Prostate gland (tissue), 2 donors: Measurements from ENCODE around the gene RNF175. TPM values are rescaled to one million over a fixed set of nuclear protein-coding genes. Genes with fewer than 3 reads are reported as not detected.

Source experiments
- DNase-seq: peaks from one replicate; pipeline ENCODE4 v3.0.0-alpha.2; 2019; ENCODE audit warnings: low spot score
- H3K27ac ChIP-seq, 2 donors: fragments of 200-600 bp; sonication (generic); 2 replicates each; pipeline ENCODE4 v1.5.1; 2017 to 2019
- H3K27me3 ChIP-seq: fragments of 200-600 bp; sonication (generic); replicated peaks from 2 replicates; pipeline ENCODE4 v1.5.1; 2019; ENCODE audit not compliant: insufficient read depth
- H3K36me3 ChIP-seq, 2 donors: fragments of 200-600 bp; sonication (generic); 1 replicate in 1 of 2; 2 replicates in 1 of 2; pipeline versions ENCODE4 v1.5.1 to v1.8.1; 2017 to 2019
- H3K4me1 ChIP-seq: fragments of 200-600 bp; sonication (generic); replicated peaks from 2 replicates; pipeline ENCODE4 v1.5.1; 2019
- H3K4me3 ChIP-seq, 2 donors: fragments of 200-600 bp; sonication (generic); 2 replicates each; pipeline ENCODE4 v1.5.1; 2017 to 2019
- H3K9me3 ChIP-seq: fragments of 200-600 bp; sonication (generic); 2 replicates; pipeline ENCODE4 v1.5.1; 2017
- CTCF ChIP-seq, 4 experiments: fragments of 200-600 bp in 2 of 4; fragments of 450-650 bp in 2 of 4; sonication (generic) in 2 of 4; IDR thresholded peaks; 1 replicate in 3 of 4; 2 replicates in 1 of 4; pipeline ENCODE4 v1.5.1; 2016 to 2019; ENCODE audit warnings: antibody characterized with exemption in 4 of 4, mild to moderate bottlenecking in 2 of 4, moderate library complexity in 2 of 4
- POLR2A ChIP-seq: fragments of 450-650 bp; IDR thresholded peaks from one replicate; pipeline ENCODE4 v1.6.1; 2016; ENCODE audit warnings: antibody characterized with exemption, mild to moderate bottlenecking
- POLR2AphosphoS5 ChIP-seq: sonication (generic); formaldehyde crosslinking; IDR thresholded peaks from one replicate; pipeline ENCODE4 v1.6.1; 2017; ENCODE audit warnings: antibody characterized with exemption
- WGBS: methylation state at CpG from one replicate; pipeline ENCODE4 v1.1.5; 2018; 5-methylcytosine and 5-hydroxymethylcytosine counted together
- intact Hi-C: fragments of 100-400 bp; cut with DNase I; formaldehyde crosslinking; loops from one replicate; pipeline ENCODE4 v1.14.2; 2022
- total RNA-seq, 2 donors: library from RNA; depleted of rRNA; stranded (reverse); fragments of >200 nt; gene quantifications; one replicate each; pipeline ENCODE4 v1.1.0, GENCODE V29; 2016

Gene RNF175
- total RNA-seq, 2 donors from 2014 or later, result 1.9 TPM; not detected in 1

GRCh38 chr4:153705743-153706468 is 53.9 kb downstream of the RNF175 start:
- H3K27ac ChIP-seq, result no peak overlapping the region
- no peaks in the 10 kb centered on the region for H3K9me3 ChIP-seq
- no peaks in the 10 kb centered on the region for H3K4me1 ChIP-seq
- WGBS, result 83% methylated on average over 2 of the region's 2 CpGs
- intact Hi-C loops, result no loop called here
- H3K27me3 ChIP-seq, result no peaks in the 10 kb centered on the region
- H3K36me3 ChIP-seq, result no peaks in the 10 kb centered on the region
- no peak overlapping the region for H3K4me3 ChIP-seq
- TF ChIP-seq POLR2A (no peak), CTCF (IDR thresholded peaks at IDR 0.05) (no peak), POLR2AphosphoS5 (no peak)
- DNase-seq, result no peak

GRCh38 chr4:153704522-153704921 is 55.3 kb downstream of the RNF175 start:
- WGBS, result 92% methylated on average over 7 of the region's 7 CpGs
- H3K36me3 ChIP-seq, result no peaks in the 10 kb centered on the region
- DNase-seq, result no peak
- TF ChIP-seq POLR2A, result no peak
- TF ChIP-seq POLR2AphosphoS5, result no peak
- TF ChIP-seq CTCF (IDR thresholded peaks at IDR 0.05), result no peak
- no peak overlapping the region for H3K4me3 ChIP-seq
- intact Hi-C loops, result no loop called here
- no peaks in the 10 kb centered on the region for H3K9me3 ChIP-seq
- H3K27me3 ChIP-seq, result no peaks in the 10 kb centered on the region
- H3K27ac ChIP-seq, result no peak overlapping the region
- H3K4me1 ChIP-seq, result no peaks in the 10 kb centered on the region

GRCh38 chr4:153684971-153685371 is 74.9 kb downstream of the RNF175 start:
- Histone ChIP-seq H3K27me3 (no peaks in the 10 kb centered on the region), H3K36me3 (no peaks in the 10 kb centered on the region), H3K9me3 (no peaks in the 10 kb centered on the region), H3K27ac (peak overlapping the region in 1 of 2 donors; percentile 24), H3K4me3 (peak overlapping the region; percentile 42 to 44), H3K4me1 (no peaks in the 10 kb centered on the region)
- TF ChIP-seq CTCF (IDR thresholded peaks at IDR 0.05), result no peak
- TF ChIP-seq POLR2A, result no peak
- no peak for TF ChIP-seq POLR2AphosphoS5
- intact Hi-C loops, result no loop called here
- WGBS, result 10% methylated on average over 9 of the region's 9 CpGs
- no peak for DNase-seq

GRCh38 chr4:153684182-153684970 is 75.4 kb downstream of the RNF175 start, which contains the start of gene TLR2:
Gene TLR2 (plus strand): TSS chr4:153684280. CDS start chr4:153702908, 18,628 bp downstream.
- H3K9me3 ChIP-seq, result no peaks in the 10 kb centered on the region
- H3K36me3 ChIP-seq, result no peaks in the 10 kb centered on the region
- peak within 1 kb of the TSS in 1 of 2 donors; percentile 24 for H3K27ac ChIP-seq
- peak; percentile 48 for DNase-seq
- TF ChIP-seq POLR2AphosphoS5 (peak; percentile 12), POLR2A (peak; percentile 49), CTCF (IDR thresholded peaks at IDR 0.05) (no peak)
- intact Hi-C loops, result no loop called here
- H3K4me1 ChIP-seq, result no peaks in the 10 kb centered on the region
- peak within 1 kb of the TSS; percentile 42 to 44 for H3K4me3 ChIP-seq
- WGBS, result under 1% methylated on average over 48 of the region's 75 CpGs
- H3K27me3 ChIP-seq, result no peaks in the 10 kb centered on the region
